ENCODE results near the gene DDC.
"Not testable (repeated sequence)": the region's sequence is repeated elsewhere in the genome, so short reads cannot be mapped to it uniquely, and the experiment has no call there.

The DDC gene

GRCh38 chr7:50528266-50529092, 36.7 kb downstream of the DDC start:
- no peak for DNase-seq (ENCODE audit: low read depth in 2 of 2)

GRCh38 chr7:50519350-50519749, 45.9 kb downstream of the DDC start:
- not testable (repeated sequence) for DNase-seq (ENCODE audit: low read depth in 2 of 2)

- DNase-seq (ENCODE audit: low read depth in 2 of 2): no peak
These were observed 51.9 kb downstream of the DDC start for GRCh38 chr7:50513166-50513871.

GRCh38 chr7:50512384-50512783, 52.8 kb downstream of the DDC start:
- no peak for DNase-seq (ENCODE audit: low read depth in 2 of 2)

GRCh38 chr7:50509459-50509858, 55.7 kb downstream of the DDC start:
- no peak for DNase-seq (ENCODE audit: low read depth in 2 of 2)

- no peak for DNase-seq (ENCODE audit: low read depth in 2 of 2)
These were observed 56.7 kb downstream of the DDC start for GRCh38 chr7:50508471-50508943.

- DNase-seq (ENCODE audit: low read depth in 2 of 2): no peak
These were observed 57.2 kb downstream of the DDC start for GRCh38 chr7:50507898-50508470.

- no peak for DNase-seq (ENCODE audit: low read depth in 2 of 2)
These were observed 59.5 kb downstream of the DDC start for GRCh38 chr7:50505553-50506210.

GRCh38 chr7:50504646-50505546, 60.3 kb downstream of the DDC start:
- no peak for DNase-seq (ENCODE audit: low read depth in 2 of 2)

GRCh38 chr7:50502947-50503346, 62.3 kb downstream of the DDC start:
- no peak for DNase-seq (ENCODE audit: low read depth in 2 of 2)

GRCh38 chr7:50502001-50502684, 63.1 kb downstream of the DDC start:
- no peak for DNase-seq (ENCODE audit: low read depth in 2 of 2)

- DNase-seq (ENCODE audit: low read depth in 2 of 2): no peak
These were observed 66.1 kb downstream of the DDC start for GRCh38 chr7:50499092-50499491.

GRCh38 chr7:50497968-50498367, 67.2 kb downstream of the DDC start:
- no peak for DNase-seq (ENCODE audit: low read depth in 2 of 2)

GRCh38 chr7:50497068-50497642, 68.0 kb downstream of the DDC start:
- no peak for DNase-seq (ENCODE audit: low read depth in 2 of 2)

- no peak for DNase-seq (ENCODE audit: low read depth in 2 of 2)
These were observed 68.6 kb downstream of the DDC start for GRCh38 chr7:50496569-50496968.

- DNase-seq (ENCODE audit: low read depth in 2 of 2): no peak
These were observed 69.5 kb downstream of the DDC start for GRCh38 chr7:50495746-50496145.

GRCh38 chr7:50492770-50493519, 72.3 kb downstream of the DDC start:
- DNase-seq (ENCODE audit: low read depth in 2 of 2): no peak

- DNase-seq (ENCODE audit: low read depth in 2 of 2): no peak
These were observed 73.3 kb downstream of the DDC start for GRCh38 chr7:50491943-50492342.

- DNase-seq (ENCODE audit: low read depth in 2 of 2): no peak
These were observed 74.0 kb downstream of the DDC start for GRCh38 chr7:50491209-50491608.

Measured in activated CD8-positive, alpha-beta memory T cell treated with anti-CD3 and anti-CD28 coated beads for 4 hours (primary cell).